ENCODE data around the gene MRPL38. TPM values are rescaled to one million over a fixed set of nuclear protein-coding genes. Genes with fewer than 3 reads are reported as not detected.

Gene MRPL38
- total RNA-seq, 8 experiments from 2014 or later: 31.1 to 77.0 (median 47.0) TPM

DNA sequence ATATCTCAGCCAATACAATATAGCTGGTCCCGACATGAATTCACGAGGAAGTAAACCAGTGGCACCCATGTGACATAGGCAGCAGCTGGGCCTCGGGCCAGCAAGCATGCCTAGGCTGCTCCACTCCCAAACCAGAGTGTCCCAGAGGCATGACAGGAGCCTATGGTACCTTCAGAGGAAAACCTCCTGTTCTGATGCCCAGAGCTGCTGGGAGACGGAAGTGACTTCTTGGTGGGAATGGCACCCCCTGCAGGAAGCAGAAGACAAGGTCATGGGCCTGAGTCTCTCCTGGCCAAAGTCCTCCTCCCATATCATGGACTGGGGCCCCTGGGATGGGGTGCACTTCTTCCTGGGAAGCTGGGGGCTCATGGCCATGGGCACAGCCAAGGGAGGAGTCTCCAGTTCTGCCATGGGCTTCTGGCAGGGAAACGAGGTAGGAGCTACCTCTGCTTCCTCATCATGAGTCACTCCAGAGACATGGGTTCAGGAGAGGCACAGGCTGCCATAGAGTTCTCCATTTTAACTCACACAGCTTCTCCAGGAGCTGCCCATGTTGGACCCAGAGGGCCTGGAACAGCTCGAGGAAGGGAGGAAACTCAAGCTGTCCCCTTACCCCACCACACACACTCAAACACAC, 22.7 kb upstream of the MRPL38 start:
- in situ Hi-C loops (cut with MboI; ENCODE audit: low pct_unique_long_range_greater_than_20kb in 2 of 9, low sequenced_read_pairs in 9 of 9, unreplicated experiment in 9 of 9): no loop called here
- WGBS, 10 experiments: 80 to 100% (median 90%) methylated on average over 1 to 3 of the region's 6 CpGs; no CpG with 5 or more reads in 4 of the 10 experiments

GRCh38 chr17:75926456-75926855, 21.8 kb upstream of the MRPL38 start:
- Histone ChIP-seq H3K4me1 (replicated peaks in 1 of 2) (no peaks in the 10 kb centered on the region), H3K27ac (no peak overlapping the region), H3K4me3 (no peak overlapping the region)
- in situ Hi-C loops (cut with MboI; ENCODE audit: low pct_unique_long_range_greater_than_20kb in 2 of 9, low sequenced_read_pairs in 9 of 9, unreplicated experiment in 9 of 9): no loop called here
- ATAC-seq (replicated peaks in 6 of 8): no peak
- WGBS, 10 experiments: 60 to 100% (median 100%) methylated on average over 1 to 2 of the region's 4 CpGs; no CpG with 5 or more reads in 5 of the 10 experiments

More for the DNA sequence above, 22.7 kb upstream of the MRPL38 start:
- H3K27ac ChIP-seq: no peak overlapping the region
- H3K4me3 ChIP-seq: no peak overlapping the region
- peak in 4 of 8 experiments; percentile 13 to 92 (median 78) for ATAC-seq (replicated peaks in 6 of 8)
- no peaks in the 10 kb centered on the region for H3K4me1 ChIP-seq (replicated peaks in 1 of 2)

DNA sequence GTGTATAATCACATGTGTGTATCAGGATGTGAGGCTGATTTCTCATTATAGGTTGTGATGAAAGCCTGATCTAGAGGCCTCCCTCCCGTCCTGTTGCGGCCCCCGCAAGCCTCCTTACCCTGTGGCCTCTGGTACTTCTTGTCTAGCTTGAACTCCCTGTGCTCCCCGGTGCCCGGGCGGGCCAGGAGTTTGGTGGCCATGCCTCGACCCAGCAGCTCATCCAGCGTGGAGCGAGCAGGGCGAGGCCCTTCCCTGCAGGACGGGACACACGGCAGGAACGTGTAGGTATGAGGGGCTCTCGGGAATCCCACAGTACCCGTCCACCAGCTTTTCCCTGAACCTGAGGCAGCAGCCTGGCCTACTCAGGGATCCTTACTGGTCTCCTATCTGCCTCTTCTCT, 21.2 kb upstream of the MRPL38 start:
- ATAC-seq (replicated peaks in 6 of 8): no peak
- Histone ChIP-seq H3K27ac (no peak overlapping the region), H3K4me3 (no peak overlapping the region), H3K4me1 (replicated peaks in 1 of 2) (no peaks in the 10 kb centered on the region)
- WGBS, 10 experiments: 77 to 100% (median 100%) methylated on average over 1 to 7 of the region's 15 CpGs; no CpG with 5 or more reads in 5 of the 10 experiments
- in situ Hi-C loops (cut with MboI; ENCODE audit: low pct_unique_long_range_greater_than_20kb in 2 of 9, low sequenced_read_pairs in 9 of 9, unreplicated experiment in 9 of 9): no loop called here

DNA sequence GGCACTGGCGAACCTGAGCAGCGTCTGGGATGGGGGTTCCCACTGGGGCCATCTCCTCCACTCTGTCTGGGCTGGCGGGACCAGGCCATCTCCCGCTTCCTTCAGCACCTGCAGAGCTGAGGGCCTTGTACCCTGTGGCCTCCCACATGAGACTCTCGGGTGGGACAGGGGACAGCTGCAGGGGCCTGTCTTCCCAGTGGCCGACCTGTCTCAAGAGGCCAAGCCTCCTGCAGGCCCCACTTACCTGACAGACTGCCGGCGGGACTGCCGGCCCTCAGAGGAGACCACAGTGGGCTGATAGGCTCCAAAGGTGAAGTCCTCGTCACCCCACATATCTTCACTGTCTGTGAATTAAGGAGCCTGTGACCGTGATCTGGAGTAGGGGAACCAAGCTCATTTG, 20.4 kb upstream of the MRPL38 start:
- 90 to 100% (median 100%) methylated on average over 1 to 2 of the region's 11 CpGs; no CpG with 5 or more reads in 6 of the 10 experiments for WGBS, 10 experiments
- in situ Hi-C loops (cut with MboI; ENCODE audit: low pct_unique_long_range_greater_than_20kb in 2 of 9, low sequenced_read_pairs in 9 of 9, unreplicated experiment in 9 of 9): no loop called here
- H3K4me3 ChIP-seq: no peak overlapping the region
- H3K4me1 ChIP-seq (replicated peaks in 1 of 2): no peaks in the 10 kb centered on the region
- ATAC-seq (replicated peaks in 6 of 8): no peak
- H3K27ac ChIP-seq: no peak overlapping the region

DNA sequence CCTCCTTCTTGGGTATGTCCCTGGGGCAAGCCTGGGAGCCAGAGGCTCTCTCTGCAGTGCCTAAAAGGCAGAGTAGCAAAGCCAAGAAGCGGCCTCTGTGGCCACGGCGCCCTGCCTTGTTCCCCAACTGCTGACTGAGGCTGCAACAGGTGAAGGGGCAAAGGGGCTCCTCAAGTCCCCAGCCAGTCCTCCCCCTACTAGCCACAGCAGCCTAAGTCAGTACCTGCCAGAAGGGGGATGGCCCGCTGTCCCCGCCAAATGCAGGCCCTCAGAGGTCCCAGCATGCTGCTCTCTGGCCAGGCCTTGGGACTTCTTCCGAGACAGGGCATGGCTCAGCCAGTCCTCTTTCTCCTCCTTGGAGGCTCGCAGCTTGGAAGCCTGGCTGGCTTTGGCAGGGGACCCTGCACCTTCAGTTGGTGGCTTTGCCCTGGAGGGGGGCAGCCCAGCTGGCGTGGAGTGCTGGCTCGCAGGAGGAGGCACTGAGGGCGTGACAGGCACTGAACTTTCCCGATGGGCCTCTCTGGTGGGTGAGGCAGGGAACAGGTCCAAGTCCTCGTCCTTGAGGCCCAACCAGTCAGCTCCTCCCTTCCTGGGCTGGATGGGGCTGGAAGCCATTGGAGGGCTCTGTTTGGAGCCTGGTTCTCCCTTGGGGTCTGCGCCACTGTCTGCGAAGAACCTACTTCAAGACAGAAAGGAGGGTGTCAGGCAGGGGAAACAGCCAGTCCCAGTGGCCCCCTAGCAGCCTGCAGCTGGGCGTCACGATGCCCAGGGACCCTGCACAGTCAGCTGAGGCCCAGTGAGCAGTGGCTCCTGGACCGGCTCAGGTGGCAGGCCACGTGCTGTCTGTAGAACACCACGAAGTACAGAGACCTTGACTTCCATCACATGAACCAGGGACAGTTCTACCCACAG, 18.5 kb upstream of the MRPL38 start:
- H3K4me3 ChIP-seq: no peak overlapping the region
- no peaks in the 10 kb centered on the region for H3K4me1 ChIP-seq (replicated peaks in 1 of 2)
- 29 to 100% (median 95%) methylated on average over 1 to 6 of the region's 19 CpGs; no CpG with 5 or more reads in 4 of the 10 experiments for WGBS, 10 experiments
- in situ Hi-C loops (cut with MboI; ENCODE audit: low pct_unique_long_range_greater_than_20kb in 2 of 9, low sequenced_read_pairs in 9 of 9, unreplicated experiment in 9 of 9): loop anchor here in 1 of 9 experiments (25.0 kb wide), 1 partner anchor 364 kb away; no protein-coding TSS in a partner anchor
- no peak overlapping the region for H3K27ac ChIP-seq
- peak in 2 of 8 experiments; percentile 29 to 32 for ATAC-seq (replicated peaks in 6 of 8)

DNA sequence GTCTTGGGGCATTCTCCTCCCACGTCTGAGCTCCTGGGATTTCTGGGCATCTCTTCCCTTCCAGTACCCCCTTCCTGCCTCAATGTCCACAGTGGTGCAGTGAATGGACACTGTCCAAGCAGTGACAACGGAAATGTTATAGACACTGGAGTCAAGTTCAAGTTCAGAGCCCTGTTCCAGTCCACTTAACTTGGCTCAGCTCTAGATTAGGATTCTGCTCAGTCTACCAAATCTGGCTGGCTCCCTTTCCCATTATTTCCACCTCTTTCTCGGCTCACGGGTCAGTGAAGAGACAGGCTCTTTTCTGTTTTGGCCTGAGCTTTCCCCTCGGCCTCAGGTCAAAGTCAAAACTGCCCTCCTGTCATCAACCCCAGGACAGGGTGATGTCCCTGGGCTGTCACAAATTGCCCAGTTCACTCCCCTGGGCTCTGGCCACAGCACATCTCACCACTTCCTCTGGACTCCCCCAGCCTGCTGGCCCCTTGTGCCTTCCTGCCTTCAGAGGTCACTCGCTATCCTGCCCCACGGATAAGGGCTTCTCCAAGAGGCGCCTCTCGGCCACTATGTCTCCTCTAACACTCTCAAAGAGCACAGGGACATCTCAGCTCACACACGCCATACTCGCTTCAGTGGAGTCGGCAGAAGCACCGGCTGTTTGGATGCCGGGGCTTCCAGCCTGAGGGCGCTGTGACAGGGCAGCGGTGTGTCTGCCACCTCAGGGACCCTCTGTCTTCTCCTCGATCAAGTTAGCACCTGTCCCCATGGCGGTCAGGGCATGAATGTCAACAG, 17.7 kb upstream of the MRPL38 start:
- 60 to 100% (median 86%) methylated on average over 1 to 8 of the region's 18 CpGs; no CpG with 5 or more reads in 4 of the 10 experiments for WGBS, 10 experiments
- Histone ChIP-seq H3K4me1 (replicated peaks in 1 of 2) (no peaks in the 10 kb centered on the region), H3K4me3 (no peak overlapping the region), H3K27ac (no peak overlapping the region)
- no peak for ATAC-seq (replicated peaks in 6 of 8)
- in situ Hi-C loops (cut with MboI; ENCODE audit: low pct_unique_long_range_greater_than_20kb in 2 of 9, low sequenced_read_pairs in 9 of 9, unreplicated experiment in 9 of 9): loop anchor here in 1 of 9 experiments (25.0 kb wide), 1 partner anchor 365 kb away; no protein-coding TSS in a partner anchor

DNA sequence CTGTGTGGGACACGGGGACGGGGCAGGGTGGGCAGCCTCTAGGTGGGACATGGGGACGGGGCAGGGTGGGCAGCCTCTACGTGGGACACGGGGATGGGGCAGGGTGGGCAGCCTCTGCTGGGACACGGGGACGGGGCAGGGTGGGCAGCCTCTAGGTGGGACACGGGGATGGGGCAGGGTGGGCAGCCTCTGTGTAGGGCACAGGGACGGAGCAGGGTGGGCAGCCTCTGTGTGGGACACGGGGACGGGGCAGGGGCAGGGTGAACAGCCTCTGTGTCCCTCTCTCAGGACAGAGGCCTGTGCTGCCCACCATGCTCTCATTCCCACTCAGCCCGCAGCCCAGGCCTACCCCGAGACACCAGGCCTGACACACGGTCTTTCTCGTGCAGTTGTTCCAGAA, 16.9 kb upstream of the MRPL38 start:
- no peak overlapping the region for H3K4me3 ChIP-seq
- ATAC-seq (replicated peaks in 6 of 8): no peak
- H3K27ac ChIP-seq: no peak overlapping the region
- no peaks in the 10 kb centered on the region for H3K4me1 ChIP-seq (replicated peaks in 1 of 2)
- WGBS, 10 experiments: 90 to 100% (median 100%) methylated on average over 2 to 3 of the region's 15 CpGs; no CpG with 5 or more reads in 7 of the 10 experiments
- in situ Hi-C loops (cut with MboI; ENCODE audit: low pct_unique_long_range_greater_than_20kb in 2 of 9, low sequenced_read_pairs in 9 of 9, unreplicated experiment in 9 of 9): loop anchor here in 1 of 9 experiments (25.0 kb wide), 1 partner anchor 366 kb away; no protein-coding TSS in a partner anchor

DNA sequence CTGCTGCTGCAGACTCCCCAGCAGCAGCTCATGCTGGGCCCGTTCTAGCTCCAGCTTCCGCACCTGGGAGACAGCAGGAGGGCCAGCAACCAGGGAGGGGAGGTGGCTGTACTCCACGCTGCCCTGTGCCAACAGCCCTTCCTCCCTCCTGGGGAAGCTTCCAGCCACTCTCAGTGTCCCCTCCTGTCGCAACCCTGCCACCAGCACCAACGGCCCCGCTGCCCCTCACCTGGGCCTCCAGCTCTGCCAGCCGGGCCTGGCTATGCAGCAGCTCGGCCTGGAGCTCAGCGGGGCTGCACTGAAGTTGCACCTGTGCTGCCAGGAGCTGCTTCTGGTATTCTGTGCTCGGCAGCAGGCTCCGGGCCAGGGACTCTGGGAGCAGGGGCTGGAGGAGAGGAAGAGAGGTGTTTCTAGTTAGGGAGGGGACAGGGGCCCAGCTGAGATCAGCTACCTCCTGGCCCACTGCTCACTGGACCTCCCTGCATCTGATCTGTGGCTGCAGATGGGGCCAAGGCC, 15.4 kb upstream of the MRPL38 start:
- 60 to 100% (median 84%) methylated on average over 1 to 6 of the region's 11 CpGs; no CpG with 5 or more reads in 4 of the 10 experiments for WGBS, 10 experiments
- Histone ChIP-seq H3K27ac (no peak overlapping the region), H3K4me3 (no peak overlapping the region), H3K4me1 (replicated peaks in 1 of 2) (no peaks in the 10 kb centered on the region)
- peak in 2 of 8 experiments; percentile 10 to 33 for ATAC-seq (replicated peaks in 6 of 8)
- in situ Hi-C loops (cut with MboI; ENCODE audit: low pct_unique_long_range_greater_than_20kb in 2 of 9, low sequenced_read_pairs in 9 of 9, unreplicated experiment in 9 of 9): loop anchor here in 1 of 9 experiments (25.0 kb wide), 1 partner anchor 367 kb away; no protein-coding TSS in a partner anchor

GRCh38 chr17:75919611-75920010, 14.9 kb upstream of the MRPL38 start:
- in situ Hi-C loops (cut with MboI; ENCODE audit: low pct_unique_long_range_greater_than_20kb in 2 of 9, low sequenced_read_pairs in 9 of 9, unreplicated experiment in 9 of 9): loop anchor here in 1 of 9 experiments (25.0 kb wide), 1 partner anchor 368 kb away; no protein-coding TSS in a partner anchor
- 92 to 100% (median 95%) methylated on average over 1 to 20 of the region's 22 CpGs; no CpG with 5 or more reads in 2 of the 10 experiments for WGBS, 10 experiments
- Histone ChIP-seq H3K27ac (no peak overlapping the region), H3K4me3 (no peak overlapping the region), H3K4me1 (replicated peaks in 1 of 2) (no peaks in the 10 kb centered on the region)
- no peak for ATAC-seq (replicated peaks in 6 of 8)

GRCh38 chr17:75917917-75918445, 13.3 kb upstream of the MRPL38 start:
- WGBS, 10 experiments: 100% methylated on average over 1 of the region's 31 CpGs; no CpG with 5 or more reads in 7 of the 10 experiments
- in situ Hi-C loops (cut with MboI; ENCODE audit: low pct_unique_long_range_greater_than_20kb in 2 of 9, low sequenced_read_pairs in 9 of 9, unreplicated experiment in 9 of 9): loop anchor here in 1 of 9 experiments (25.0 kb wide), 1 partner anchor 369 kb away; no protein-coding TSS in a partner anchor
- H3K27ac ChIP-seq: no peak overlapping the region

GRCh38 chr17:75917141-75917916, 12.6 kb upstream of the MRPL38 start:
- 90 to 96% (median 94%) methylated on average over 4 to 9 of the region's 23 CpGs; no CpG with 5 or more reads in 5 of the 10 experiments for WGBS, 10 experiments
- in situ Hi-C loops (cut with MboI; ENCODE audit: low pct_unique_long_range_greater_than_20kb in 2 of 9, low sequenced_read_pairs in 9 of 9, unreplicated experiment in 9 of 9): loop anchor here in 1 of 9 experiments (25.0 kb wide), 1 partner anchor 370 kb away; no protein-coding TSS in a partner anchor
- Histone ChIP-seq H3K4me1 (replicated peaks in 1 of 2) (no peaks in the 10 kb centered on the region), H3K27ac (no peak overlapping the region), H3K4me3 (no peak overlapping the region)
- ATAC-seq (replicated peaks in 6 of 8): peak in 2 of 8 experiments; percentile 5 to 16

More at GRCh38 chr17:75917917-75918445, 13.3 kb upstream of the MRPL38 start:
- no peaks in the 10 kb centered on the region for H3K4me1 ChIP-seq (replicated peaks in 1 of 2)
- ATAC-seq (replicated peaks in 6 of 8): peak in 2 of 8 experiments; percentile 2
- no peak overlapping the region for H3K4me3 ChIP-seq

Data from motor neuron (in vitro differentiated cells).